ENCODE data around the gene DENND1B.

Gene DENND1B, protein sequence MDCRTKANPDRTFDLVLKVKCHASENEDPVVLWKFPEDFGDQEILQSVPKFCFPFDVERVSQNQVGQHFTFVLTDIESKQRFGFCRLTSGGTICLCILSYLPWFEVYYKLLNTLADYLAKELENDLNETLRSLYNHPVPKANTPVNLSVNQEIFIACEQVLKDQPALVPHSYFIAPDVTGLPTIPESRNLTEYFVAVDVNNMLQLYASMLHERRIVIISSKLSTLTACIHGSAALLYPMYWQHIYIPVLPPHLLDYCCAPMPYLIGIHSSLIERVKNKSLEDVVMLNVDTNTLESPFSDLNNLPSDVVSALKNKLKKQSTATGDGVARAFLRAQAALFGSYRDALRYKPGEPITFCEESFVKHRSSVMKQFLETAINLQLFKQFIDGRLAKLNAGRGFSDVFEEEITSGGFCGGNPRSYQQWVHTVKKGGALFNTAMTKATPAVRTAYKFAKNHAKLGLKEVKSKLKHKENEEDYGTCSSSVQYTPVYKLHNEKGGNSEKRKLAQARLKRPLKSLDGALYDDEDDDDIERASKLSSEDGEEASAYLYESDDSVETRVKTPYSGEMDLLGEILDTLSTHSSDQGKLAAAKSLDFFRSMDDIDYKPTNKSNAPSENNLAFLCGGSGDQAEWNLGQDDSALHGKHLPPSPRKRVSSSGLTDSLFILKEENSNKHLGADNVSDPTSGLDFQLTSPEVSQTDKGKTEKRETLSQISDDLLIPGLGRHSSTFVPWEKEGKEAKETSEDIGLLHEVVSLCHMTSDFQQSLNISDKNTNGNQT

DNA sequence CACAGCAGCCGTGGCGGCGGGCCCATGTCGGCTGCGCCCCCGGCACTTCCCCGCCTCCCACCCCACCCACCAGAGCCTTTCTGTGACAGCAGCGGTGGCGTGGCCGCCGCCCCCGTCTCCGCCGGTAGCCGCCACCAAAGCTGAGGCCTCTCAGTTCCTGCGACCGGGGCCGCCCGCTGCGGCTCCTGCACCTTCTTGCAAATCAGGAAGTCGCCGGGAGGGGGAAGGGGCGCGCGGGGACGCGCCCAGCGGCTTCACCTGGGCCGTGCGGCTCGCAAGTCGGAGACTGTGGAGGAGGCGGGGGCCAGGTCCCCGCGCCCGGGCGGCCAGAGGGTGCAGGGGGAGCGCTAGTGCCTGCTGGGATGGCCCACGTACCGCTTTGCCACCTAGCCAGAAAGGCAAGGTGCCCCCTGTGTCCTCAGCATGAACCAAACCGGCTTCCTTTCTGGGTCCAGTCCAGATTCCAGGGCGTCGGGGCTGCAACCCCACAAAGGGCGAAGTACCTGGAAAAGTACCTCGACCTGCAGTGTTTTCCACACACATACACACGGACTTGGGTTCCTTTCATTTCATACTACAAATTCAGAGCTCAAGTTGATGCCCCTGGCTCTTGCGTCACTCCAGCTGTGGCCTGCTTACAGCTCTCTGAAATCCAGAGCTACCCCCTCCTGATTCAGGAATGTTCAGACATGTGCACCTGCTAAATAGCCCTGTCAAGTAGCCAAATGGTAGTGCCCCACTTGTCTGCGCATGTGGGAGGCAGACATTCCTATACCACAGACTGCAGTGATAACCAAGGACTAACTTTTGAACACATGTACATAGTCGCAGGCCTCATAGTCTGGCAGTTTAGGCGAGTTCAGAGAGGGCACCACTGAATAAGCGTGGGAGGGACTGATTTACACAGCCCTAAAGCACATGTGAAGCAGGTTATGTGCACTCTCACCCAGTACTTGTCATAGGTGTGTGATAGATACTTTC lies at the start of gene DENND1B:
TSS of gene DENND1B (minus strand) at position 199 of the 981 bp plus-strand sequence. CDS start 325 bp downstream, outside the sequence.
- DNase-seq (ENCODE audit: low read depth): no peak

DNA sequence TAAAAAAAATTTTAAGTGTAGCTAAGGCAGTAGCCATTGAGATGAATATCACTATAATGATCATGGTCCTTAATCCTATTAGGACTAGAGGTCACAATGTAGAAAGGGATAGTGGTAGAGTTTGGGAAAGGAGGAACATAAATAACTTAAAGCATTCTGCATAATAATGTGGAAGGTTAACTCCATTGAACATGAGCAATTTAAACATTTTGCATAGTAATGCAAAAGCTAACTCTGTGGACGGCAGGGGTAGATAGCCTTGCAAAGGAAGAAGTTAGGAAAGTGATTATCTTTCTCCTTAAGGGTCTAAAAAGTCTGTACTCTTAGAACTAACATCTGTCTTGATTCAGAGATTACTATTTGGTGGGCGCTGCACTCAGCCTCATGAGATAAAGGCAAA lies 39.0 kb upstream of the DENND1B start:
- DNase-seq (ENCODE audit: low read depth): no peak

DNA sequence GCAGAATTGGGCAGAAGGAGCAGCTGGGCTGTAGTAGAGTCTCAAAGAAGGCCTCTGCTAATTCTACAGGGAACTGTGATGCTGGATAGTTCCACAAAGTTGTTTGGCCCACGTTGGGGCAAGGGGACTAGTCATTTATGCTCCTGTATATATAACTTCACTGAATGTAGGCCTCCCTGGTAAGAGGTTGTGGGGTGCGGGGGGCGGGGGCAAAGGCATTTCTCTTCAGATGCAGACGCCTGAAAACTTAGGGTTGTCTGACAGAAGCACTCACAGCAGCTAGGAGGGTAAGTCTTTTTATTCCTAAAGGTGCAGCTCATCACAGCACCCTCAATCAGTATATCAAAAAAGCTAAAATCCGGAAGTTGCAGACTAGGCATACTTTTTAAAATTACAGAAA lies 38.5 kb upstream of the DENND1B start:
- DNase-seq (ENCODE audit: low read depth): no peak

DNA sequence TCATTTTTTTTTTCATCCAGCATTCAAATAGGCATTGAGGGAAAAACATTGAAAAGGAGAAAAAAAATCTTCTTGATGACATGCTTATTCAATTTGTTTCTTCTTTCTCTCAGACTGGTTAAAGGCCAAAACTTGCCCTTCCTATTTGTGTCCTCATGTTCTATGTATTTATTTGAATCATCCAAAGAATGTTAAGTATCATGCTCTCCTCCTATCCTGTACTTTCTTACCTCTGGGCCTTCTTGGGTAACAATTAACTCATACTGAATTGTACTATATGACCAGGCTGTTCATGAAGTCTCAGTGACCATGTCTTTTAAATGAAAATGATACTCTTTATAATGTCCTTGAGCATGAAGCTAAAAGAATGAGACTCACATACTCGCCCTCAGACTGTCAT lies 36.5 kb upstream of the DENND1B start:
- DNase-seq (ENCODE audit: low read depth): peak; percentile 31

DNA sequence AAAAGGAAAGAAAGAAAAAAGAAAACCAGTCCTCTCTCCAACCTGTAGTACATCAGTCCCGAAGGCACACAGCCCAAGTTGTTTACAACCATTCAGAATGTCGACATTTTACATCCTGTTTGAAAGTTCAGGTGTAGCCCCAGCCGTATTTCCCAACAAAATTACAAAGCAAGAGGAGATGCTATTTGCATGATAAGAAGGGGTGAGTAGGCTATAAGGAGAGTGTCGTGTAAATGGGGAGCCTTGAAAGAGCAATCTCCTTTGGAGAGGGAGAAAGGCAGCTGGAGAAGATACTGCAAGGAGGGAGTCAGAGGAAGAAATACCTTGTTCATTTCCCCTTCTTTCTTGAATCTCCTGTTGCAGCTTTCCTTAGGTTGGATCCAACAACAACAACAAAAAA lies 35.5 kb upstream of the DENND1B start:
- DNase-seq (ENCODE audit: low read depth): no peak

DNA sequence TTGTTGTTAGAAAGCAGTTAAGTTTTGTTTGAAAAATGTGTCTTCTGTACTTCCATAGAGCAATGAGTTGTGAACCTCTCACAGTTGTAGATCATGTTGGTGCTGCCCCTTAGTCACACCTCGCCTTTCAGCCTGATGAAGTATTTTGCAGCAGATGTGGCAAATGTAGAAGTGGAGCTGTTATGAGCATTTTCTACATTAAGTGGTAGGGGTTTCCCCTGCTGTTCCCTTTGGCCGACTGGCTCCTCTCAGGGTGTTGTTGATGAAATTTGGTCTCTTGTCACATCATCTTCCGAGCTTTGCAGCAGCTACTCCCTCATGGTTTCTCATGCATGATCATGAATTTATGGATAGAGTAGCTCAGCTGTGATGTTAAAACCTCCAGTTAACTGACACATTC lies 33.6 kb upstream of the DENND1B start:
- no peak for DNase-seq (ENCODE audit: low read depth)

DNA sequence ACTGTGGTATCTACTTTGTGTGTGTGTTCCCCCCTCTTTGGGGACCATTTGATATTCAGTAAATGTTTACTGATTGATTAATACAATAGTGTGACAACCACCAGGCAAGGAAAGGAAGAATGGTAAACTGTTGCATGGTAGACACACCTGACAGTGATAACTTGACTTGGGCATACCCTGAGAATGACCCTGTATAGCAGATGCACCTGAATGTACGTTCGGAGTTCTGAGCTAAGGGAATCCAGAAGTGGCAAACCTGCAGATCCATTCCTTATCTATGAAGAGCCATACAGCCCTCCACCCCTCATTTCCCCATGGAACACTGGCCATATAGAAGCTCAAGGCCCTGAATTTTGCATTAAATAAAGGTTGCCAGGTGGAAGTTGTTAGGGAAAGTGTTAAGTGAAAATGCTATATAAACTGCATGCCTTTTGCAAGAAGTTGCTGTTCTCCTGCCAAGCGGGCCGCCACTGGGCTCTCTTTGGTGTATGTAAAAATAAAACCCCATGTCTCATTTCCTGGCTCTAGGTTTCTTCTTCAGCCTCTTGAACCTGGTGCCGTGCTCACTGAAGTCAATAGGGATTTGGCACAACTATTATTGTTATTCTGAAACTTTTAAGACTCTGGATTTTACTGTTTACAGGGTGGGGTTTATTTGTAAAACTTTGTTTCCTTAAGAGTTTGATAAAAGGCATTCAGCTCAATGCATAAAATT lies 32.6 kb upstream of the DENND1B start:
- no peak for DNase-seq (ENCODE audit: low read depth)

DNA sequence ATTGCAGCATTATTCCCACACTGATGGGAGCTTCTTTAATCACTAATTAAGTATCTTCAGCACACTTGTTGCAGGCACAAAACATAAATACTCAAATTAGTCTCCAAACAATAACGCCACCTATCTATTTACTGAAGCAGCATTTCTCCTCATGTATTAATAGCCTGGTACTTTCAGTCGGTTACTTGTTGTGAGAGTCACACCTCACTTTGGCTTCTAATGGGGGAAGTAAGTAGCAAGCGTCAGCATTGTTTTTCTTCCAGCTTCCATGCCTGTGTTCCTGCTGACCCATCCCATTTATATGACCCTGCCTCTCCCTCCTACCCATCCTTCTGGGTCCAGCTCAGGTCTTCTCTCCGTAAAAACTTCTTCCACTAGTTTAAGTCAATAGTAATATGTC lies 31.9 kb upstream of the DENND1B start:
- DNase-seq (ENCODE audit: low read depth): no peak

DNA sequence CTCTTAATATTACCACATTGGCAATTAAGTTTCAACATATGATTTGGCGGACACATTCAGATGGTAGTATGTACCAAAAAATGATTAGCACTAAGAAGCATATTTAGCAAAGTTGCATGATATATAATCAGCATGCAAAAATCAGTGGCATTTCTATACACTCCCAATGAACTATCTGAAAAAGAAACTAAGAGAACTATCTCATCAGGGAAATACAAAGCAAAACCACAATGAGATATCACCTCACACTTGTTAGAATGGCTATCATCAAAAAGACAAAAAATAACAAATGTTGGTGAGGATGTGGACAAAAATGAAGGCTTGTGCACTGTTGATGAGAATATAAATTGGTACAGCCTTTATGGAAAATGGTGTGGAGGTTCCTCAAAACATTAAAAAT lies 31.4 kb upstream of the DENND1B start:
- DNase-seq (ENCODE audit: low read depth): no peak

DNA sequence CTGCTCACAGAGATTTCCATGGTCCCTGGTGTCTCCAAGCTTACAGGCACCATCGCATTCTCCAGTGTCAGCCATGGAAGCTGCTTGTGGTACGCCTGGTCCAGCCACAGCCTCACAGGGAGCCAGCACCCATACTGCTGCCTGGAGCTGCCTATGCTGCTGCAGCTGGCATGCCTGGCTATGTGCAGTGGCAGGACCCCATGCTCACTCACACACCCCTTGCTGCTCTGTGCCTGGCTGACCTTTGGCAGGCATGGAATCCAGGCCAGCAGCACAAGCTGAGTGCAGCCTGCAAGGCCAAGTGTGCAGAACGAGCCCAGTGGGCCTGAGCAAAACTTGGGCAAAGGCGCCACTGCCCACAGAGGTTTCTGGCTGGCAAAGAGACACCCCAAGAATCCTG lies 26.4 kb upstream of the DENND1B start:
- DNase-seq (ENCODE audit: low read depth): no peak

DNA sequence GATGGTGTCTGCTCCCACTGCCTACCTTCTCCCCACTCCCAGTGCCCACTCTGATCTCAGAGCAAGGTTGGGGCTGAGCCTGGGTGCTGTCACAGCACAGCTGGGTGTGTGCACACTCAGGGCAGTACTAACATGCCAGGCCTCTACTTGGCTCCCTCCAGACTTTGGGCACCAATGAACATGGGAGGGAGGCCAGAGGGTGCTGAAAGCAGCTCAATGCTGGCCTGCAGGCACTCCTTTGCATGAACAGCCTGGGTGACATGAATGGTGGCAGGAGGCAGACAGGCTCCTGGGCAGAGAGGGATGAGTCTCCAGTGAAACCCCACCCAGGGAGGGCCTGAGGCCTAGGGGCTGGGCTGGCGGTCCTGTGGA lies 25.8 kb upstream of the DENND1B start:
- no peak for DNase-seq (ENCODE audit: low read depth)

DNA sequence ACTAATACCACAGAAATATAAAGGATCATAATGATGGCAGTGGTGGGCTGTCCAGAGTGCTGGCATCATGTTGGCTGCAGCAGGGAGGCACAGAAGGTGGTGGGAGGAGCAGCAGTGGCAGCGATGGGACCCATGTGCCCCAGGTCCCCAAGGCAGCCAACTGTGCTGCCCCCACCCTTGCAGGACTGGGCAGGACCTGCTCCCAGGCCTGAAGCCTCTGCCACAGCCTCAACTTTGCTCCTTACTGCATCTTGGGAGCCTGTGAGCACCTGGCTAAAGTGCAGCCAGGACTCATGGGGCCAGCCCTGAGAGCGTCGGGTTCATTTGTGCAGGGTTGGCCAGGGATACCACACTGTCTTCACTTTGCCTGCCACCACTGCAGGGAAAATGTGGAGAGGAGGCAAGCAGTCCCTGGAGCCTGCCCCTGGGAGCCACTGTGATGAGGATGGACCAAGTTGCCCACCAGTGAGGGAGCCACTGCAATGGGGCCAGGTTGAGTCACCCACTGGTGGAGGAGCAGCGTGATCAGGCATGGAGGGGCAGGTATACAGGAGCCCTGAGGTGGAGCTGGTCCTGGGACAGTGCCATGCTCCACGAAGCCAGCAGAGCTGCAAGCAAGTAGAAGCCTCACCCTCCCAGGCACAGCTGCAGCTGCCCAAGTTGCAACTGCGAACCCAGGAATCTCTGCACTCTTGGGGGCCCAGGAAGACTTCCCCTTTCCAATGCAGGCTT lies 25.3 kb upstream of the DENND1B start:
- DNase-seq (ENCODE audit: low read depth): no peak

DNA sequence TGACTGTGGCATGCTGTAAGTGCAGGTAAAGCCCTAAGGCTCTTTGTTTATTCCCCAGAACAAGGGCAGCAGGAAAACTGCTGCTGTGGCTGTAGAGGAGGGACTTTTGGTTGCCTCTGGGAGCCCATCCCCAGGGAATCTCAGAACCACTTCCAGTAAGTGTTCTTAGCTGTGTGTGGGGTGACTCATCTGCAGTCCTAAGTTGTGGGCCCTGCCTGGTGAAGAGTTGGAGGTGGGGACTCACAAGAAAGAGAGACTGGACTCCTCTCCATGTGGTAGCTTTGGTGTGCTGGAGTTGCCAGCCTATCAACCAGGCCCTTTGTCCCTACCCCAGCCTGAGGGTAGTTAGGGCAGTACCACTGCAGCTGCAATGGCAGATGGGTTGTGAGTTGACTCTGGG lies 24.0 kb upstream of the DENND1B start:
- DNase-seq (ENCODE audit: low read depth): peak; percentile 67

DNA sequence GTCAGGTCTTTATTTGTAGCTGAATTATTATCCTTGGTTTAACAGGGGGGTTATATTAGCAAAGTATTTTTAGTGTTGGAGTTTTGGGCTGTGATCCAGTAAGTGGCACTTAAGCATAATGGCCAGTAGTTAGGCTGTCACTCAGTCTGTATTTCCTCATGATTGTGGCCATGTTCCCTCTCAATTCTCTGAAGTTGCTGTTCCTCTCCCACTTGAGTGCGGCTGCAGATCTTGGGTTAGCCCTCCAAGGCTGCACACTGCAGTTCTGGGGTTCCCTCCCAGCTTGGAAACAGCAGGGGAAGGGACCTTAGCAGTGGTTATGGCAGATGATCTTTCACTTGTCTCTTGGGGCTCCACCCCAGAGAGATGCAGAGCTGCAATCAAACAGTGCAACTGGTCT lies 23.2 kb upstream of the DENND1B start:
- no peak for DNase-seq (ENCODE audit: low read depth)

DNA sequence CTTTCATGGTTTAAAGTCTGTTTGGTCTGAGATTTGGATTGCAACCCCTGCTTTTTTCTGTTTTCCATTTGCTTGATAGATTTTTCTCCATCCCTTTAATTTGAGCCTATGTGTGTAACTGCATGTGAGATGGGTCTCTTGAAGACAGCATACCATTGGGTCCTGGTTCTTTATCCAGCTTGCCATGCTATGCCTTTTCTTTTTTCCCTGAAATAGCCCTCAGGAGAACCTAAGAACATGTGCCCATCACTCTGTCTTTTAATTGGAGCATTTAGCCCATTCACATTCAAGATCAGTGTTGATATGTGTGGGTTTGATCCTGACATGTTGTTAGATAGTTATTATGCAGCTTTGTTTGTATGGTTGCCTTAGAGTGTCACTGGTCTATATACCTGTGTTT lies 21.7 kb upstream of the DENND1B start:
- DNase-seq (ENCODE audit: low read depth): no peak

DNA sequence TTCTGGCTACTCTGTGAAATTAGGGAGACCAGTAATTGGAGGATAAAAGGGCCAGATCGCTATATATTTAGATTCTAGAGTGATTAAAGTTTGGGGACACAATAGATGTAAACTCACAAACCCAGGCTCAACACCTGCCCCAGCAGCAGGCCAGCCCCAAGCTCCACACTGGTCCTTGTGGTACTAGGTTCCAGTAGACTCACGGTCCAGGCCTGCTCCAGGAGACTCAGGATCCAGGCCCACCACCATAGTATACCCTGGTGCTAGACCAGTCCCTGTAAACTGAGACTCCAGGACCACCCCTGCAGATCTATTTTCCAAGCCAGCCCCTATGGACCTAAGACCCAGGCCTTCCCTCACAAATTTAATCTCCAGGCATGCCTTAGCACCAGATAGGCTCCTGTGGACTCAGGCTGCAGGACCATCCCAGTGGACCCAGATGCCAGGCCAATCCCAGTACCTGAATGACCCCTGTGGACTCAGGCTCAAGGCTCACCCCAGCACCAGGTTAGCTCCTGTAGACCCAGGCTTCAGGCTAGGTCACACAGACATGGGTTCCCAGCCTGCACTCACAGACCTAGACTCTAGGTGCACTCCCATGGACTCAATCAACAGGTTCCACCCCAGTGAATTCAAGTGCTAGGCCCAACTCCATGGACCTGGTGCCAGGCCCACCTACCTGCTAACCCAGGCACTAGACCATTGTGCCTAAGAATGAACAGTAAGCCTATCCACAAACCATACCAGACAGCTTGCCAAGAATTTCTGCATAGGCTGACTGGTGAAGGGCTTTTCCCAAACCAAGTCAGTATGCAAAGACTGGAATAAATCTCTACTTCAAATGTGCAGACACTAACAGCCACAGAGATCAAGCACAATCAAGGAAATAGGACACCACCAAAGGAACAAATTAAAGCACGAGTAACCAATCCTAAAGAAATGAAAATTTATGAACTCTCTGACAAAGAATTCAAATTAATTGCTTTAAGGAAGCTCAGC lies 13.8 kb upstream of the DENND1B start:
- no peak for DNase-seq (ENCODE audit: low read depth)

DNA sequence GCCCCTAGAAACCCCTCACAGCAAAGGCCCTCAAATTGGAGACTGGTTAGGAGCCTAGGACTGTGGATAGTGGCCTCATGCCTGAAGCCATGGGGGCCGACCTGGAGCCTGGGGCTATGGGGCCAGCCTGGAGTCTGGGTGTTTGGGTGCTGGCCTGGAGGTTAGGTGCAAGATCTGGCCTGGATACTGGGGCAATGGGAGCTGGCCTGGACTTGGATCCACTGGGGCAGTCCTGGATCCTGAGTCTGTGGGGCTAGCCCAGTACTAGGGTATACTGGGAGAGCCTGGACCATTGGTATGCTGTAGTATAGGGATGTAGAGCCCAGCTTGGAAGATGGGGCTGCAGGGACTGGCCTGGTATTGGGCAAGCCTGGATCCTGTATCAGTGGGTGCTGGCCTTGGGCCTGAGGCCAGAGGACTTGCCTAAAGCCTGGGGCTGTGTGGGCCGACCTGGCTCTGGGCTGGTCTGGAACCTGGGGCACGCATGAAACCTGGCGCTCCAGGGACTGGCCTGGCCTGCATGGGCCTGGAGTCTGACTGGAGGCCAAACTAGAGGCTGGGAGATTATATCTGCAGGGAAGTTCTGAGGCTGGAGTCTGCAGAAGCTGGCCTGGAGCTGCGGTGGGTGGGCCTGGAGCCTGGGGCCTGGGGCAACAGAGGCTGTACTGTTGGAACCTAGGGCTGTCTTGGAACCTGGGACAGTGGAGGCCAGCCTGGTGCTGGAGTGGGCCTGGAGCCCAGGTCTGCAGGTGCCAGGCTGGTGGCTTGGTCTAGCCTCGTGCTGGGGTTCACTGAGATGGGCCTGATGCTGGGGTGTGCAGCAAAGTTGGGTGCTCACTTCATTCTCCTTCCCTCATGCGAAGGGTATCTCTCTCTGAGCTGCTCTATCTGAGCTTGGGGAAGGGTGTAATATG lies 12.6 kb upstream of the DENND1B start:
- no peak for DNase-seq (ENCODE audit: low read depth)

DNA sequence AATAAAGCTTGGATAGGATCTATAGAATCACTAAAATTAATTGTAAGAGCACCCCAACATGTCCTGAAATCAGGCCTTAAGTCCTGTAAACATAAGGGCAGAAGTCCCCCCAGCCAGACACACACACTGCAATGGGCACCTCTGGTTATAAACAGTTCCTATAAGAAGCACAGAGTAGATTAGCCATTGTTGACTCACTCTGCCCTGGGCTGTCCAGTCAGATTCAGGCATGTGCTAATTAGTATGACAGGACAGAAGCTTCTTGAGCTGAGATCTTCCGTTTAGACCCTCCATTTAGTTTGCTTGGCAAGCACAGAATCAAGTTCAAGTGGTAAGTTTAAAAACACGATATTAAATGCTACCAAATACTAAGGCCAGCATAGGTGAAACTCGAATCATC lies 11.8 kb upstream of the DENND1B start:
- no peak for DNase-seq (ENCODE audit: low read depth)

DNA sequence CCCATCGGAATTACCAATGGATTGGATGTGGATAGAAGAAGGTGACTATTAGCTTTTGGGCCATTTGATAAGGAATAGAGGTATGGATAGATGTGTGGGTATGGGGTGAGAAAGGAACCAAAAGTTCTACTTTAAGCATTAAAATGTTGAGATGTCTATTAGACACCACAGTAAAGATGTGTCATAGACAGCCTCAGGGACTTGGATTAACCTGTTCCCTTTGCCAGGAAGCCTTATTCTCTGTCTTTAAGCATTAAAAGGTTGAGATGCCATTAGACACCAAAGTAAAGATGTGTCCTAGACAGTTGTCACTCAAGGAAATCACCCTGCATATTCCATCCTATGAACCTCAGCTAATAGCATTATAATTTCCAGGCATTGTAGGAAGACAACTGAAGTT lies 11.0 kb upstream of the DENND1B start:
- no peak for DNase-seq (ENCODE audit: low read depth)

Data from GM04503 (cell line).